ENCODE measurements around the gene JADE1. TPM values are rescaled to one million over a fixed set of nuclear protein-coding genes. Genes with fewer than 3 reads are reported as not detected.

The JADE1 gene
- total and polyA plus RNA-seq, 2 experiments from 2014 or later, result 84.2 to 158 TPM

- Histone ChIP-seq H3K4me1 (ENCODE audit: insufficient read depth) (peaks cover 48% of the 10 kb centered on the region), H4K20me1 (replicated peaks; ENCODE audit: insufficient read depth) (peaks cover 40% of the 10 kb centered on the region), H3K4me3 (peak overlapping the region; percentile 66), H3K36me3 (ENCODE audit: insufficient read depth) (peaks cover 6% of the 10 kb centered on the region; the same call in 1 of the 2 replicates), H3F3A (replicated peaks; ENCODE audit: low read depth) (0 out of 2 replicates have a peak, but pooled peaks cover 8% of the 10 kb centered on the region), H3K9me2 (ENCODE audit: insufficient read depth) (no peaks in the 10 kb centered on the region), H3K79me2 (replicated peaks; ENCODE audit: insufficient read depth) (peaks cover 73% of the 10 kb centered on the region), H3K4me2 (peak overlapping the region; percentile 97), H3K27ac (ENCODE audit: low read depth) (peak overlapping the region; percentile 90), H3K27me3 (ENCODE audit: insufficient read depth) (no peaks in the 10 kb centered on the region), H2AFZ (no peak overlapping the region)
- DNase-seq (ENCODE audit: low spot score), result peak; percentile 91
- Mint-ChIP-seq H3K4me1 (peaks cover 49% of the 10 kb centered on the region), H3K27ac (peak overlapping the region; percentile 90; the same call in 1 of the 2 replicates), H3K9me3 (peaks cover 3% of the 10 kb centered on the region; the same call in 2 of the 3 replicates), H3K36me3 (ENCODE audit: low read depth) (peaks cover 36% of the 10 kb centered on the region), H3K27me3 (ENCODE audit: insufficient read depth, low read depth, poor library complexity) (peaks cover 21% of the 10 kb centered on the region), H3K4me3 (peak overlapping the region; percentile 99)
- peak; percentile 59 for TF ChIP-seq POLR2AphosphoS5 (IDR thresholded peaks at IDR 0.05; ENCODE audit: low read depth)
- peak; percentile 44; the same call in 1 of the 2 replicates for TF ChIP-seq CREB1 (CRISPR knock-in tag; IDR thresholded peaks at IDR 0.05; ENCODE audit: low read depth)
- TF ChIP-seq, protein P1, sequence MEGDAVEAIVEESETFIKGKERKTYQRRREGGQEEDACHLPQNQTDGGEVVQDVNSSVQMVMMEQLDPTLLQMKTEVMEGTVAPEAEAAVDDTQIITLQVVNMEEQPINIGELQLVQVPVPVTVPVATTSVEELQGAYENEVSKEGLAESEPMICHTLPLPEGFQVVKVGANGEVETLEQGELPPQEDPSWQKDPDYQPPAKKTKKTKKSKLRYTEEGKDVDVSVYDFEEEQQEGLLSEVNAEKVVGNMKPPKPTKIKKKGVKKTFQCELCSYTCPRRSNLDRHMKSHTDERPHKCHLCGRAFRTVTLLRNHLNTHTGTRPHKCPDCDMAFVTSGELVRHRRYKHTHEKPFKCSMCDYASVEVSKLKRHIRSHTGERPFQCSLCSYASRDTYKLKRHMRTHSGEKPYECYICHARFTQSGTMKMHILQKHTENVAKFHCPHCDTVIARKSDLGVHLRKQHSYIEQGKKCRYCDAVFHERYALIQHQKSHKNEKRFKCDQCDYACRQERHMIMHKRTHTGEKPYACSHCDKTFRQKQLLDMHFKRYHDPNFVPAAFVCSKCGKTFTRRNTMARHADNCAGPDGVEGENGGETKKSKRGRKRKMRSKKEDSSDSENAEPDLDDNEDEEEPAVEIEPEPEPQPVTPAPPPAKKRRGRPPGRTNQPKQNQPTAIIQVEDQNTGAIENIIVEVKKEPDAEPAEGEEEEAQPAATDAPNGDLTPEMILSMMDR (conservative IDR thresholded peaks at IDR 0.05; ENCODE audit: low read depth in 2 of 2), result no peak
- ATAC-seq, result peak; percentile 16
Measured at GRCh38 chr4:128811571-128812441, 2.3 kb downstream of the JADE1 start.

- Mint-ChIP-seq H3K27me3 (ENCODE audit: insufficient read depth, low read depth, poor library complexity) (peaks cover 21% of the 10 kb centered on the region), H3K9me3 (peaks cover 3% of the 10 kb centered on the region; the same call in 2 of the 3 replicates), H3K4me1 (peaks cover 53% of the 10 kb centered on the region), H3K27ac (peak overlapping the region; percentile 30), H3K4me3 (peak overlapping the region; percentile 78), H3K36me3 (ENCODE audit: low read depth) (peaks cover 43% of the 10 kb centered on the region)
- Histone ChIP-seq H3K27ac (ENCODE audit: low read depth) (peak overlapping the region; percentile 88), H3K9me2 (ENCODE audit: insufficient read depth) (no peaks in the 10 kb centered on the region), H3K79me2 (replicated peaks; ENCODE audit: insufficient read depth) (peaks cover 81% of the 10 kb centered on the region), H3K4me1 (ENCODE audit: insufficient read depth) (peaks cover 54% of the 10 kb centered on the region), H3K4me3 (peak overlapping the region; percentile 66), H4K20me1 (replicated peaks; ENCODE audit: insufficient read depth) (peaks cover 48% of the 10 kb centered on the region), H2AFZ (no peak overlapping the region), H3K27me3 (ENCODE audit: insufficient read depth) (no peaks in the 10 kb centered on the region), H3K4me2 (peak overlapping the region; percentile 97), H3F3A (replicated peaks; ENCODE audit: low read depth) (peaks cover 10% of the 10 kb centered on the region; the same call in 1 of the 2 replicates), H3K36me3 (ENCODE audit: insufficient read depth) (peaks cover 12% of the 10 kb centered on the region; the same call in 1 of the 2 replicates)
- TF ChIP-seq CREB1 (CRISPR knock-in tag; IDR thresholded peaks at IDR 0.05; ENCODE audit: low read depth) (peak; percentile 56; the same call in 1 of the 2 replicates), EZH2 (IDR thresholded peaks at IDR 0.05; ENCODE audit: low read depth, unreplicated experiment) (no peak)
- DNase-seq (ENCODE audit: low spot score), result peak; percentile 82
- ATAC-seq, result peak; percentile 2
Measured at GRCh38 chr4:128812442-128813235, 3.1 kb downstream of the JADE1 start.

All from GM23338 (cell line).